Measurements from ENCODE around the gene GTF2IRD1.

- TF ChIP-seq POLR2AphosphoS5 (IDR thresholded peaks at IDR 0.05; ENCODE audit: low read depth, low read length) (no peak), POLR2A (IDR thresholded peaks at IDR 0.05; ENCODE audit: low read depth, low read length) (no peak)
These were observed 41.1 kb upstream of the GTF2IRD1 start for GRCh38 chr7:74412603-74413002.
